Kidney glomerular epithelial cell (primary cell): ENCODE measurements around the gene A4GALT.
"Not testable (repeated sequence)": the region's sequence is repeated elsewhere in the genome, so short reads cannot be mapped to it uniquely, and the experiment has no call there.

ENCODE experiments used
- DNase-seq: peaks from one replicate; lab custom pipeline; 2025; lab: John Stamatoyannopoulos, UW

The A4GALT gene

DNA sequence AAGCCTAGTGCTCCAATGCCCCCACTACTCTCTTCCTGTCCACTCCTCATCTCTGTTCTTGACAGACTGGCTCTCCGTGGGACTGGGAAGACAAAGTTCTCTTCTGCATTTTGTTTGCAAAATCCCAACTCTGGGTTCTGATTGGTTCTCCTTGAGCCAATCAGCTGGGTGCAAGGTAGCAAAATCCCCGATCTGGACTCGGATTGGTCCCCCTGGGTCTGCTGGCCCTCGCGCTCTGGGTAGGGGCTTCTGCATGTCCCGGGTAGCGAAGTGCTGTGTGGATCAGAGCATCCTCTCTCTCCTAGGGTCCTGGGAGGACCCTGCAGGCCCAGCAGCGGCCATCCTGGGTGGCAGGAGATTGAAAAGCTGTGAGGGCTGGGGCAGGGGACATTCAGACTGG lies 22.3 kb upstream of the A4GALT start:
- DNase-seq = no peak

DNA sequence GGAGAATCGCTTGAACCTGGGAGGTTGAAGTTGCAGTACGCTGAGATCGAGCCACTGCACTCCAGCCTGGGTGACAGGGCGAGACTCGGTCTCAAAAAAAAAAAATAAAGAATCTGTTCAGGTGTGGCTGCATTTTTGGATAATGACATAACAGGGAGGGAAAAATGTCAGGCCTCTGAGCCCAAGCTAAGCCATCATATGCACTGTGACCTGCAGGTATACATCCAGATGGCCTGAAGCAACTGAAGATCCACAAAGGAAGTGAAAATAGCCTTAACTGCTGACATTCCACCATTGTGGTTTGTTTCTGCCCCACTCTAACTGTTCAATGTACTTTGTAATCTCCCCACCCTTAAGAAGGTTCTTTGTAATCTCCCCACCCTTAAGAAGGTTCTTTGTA lies 19.6 kb upstream of the A4GALT start:
- DNase-seq = not testable (repeated sequence)

DNA sequence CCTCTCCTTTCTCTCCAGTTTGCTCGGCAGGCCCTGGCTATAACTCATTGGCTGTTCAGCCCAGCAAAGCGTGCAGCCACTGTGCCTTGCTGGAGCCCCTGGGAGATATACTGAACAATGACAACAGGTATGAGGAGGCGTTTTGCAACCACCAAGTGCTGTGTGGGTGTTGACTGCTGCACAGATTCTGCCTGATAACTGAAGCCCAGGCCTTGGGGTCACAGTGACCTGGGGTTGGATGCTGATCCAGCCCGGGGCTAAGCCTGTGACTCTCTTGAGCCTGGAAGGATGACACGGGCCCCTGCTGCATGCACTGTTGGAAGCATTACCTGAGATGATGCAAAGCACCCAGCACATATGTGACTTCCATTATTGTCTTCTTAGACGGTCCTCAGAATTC lies 13.7 kb upstream of the A4GALT start:
- DNase-seq = no peak

DNA sequence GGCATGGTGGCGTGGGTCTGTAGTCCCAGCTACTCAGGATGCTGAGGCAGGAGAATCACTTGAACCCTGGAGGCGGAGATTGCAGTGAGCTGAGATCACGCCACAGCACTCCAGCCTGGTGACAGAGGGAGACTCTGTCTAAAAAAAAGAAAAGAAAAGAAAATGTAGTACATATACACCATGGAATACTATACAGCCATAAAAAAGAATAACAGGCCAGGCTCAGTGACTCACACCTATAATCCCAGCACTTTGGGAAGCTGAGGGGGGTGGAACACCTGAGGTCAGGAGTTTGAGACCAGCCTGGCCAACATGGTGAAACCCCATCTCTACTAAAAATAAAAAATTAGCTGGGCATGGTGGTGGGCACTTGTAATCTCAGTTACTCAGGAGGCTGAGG lies 12.7 kb upstream of the A4GALT start:
- DNase-seq = not testable (repeated sequence)

DNA sequence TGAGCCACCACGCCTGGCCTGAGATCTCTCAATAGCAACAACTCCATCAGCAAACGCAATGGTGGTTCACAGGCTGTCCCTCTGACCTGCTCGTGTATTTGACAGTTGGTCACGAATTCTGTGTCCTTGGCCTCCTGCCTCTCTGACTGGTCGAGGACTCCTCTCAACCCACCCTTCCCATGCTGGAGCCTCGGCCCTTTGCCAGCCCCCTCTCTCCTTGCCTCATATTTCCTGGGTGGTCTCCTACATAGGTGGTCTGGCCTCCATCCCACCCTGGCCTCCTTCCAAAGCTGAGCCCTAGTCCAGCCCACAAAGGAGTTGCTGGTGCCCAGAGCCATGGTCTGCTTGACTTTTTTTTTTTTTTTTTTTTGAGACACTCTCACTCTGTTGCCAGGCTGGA lies 11.4 kb upstream of the A4GALT start:
- no peak for DNase-seq

DNA sequence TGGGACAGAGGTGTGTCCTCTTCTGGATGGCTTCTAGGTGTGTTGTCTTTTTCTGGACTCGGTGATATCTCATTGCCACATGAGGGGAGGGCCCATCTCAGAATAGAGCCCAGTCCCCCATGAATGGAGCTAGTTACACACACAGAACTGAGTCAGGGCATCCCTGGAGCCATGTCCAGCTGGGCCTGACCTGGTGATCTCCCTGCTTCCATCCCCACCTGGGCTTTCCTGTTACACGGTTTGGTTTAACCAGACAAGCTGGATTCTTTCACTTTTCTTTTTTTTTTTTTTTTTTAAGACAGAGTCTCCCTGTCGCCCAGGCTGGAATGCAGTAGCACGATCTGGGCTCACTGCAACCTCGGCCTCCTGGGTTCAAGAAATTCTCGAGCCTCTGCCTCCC lies 6.1 kb upstream of the A4GALT start:
- no peak for DNase-seq

DNA sequence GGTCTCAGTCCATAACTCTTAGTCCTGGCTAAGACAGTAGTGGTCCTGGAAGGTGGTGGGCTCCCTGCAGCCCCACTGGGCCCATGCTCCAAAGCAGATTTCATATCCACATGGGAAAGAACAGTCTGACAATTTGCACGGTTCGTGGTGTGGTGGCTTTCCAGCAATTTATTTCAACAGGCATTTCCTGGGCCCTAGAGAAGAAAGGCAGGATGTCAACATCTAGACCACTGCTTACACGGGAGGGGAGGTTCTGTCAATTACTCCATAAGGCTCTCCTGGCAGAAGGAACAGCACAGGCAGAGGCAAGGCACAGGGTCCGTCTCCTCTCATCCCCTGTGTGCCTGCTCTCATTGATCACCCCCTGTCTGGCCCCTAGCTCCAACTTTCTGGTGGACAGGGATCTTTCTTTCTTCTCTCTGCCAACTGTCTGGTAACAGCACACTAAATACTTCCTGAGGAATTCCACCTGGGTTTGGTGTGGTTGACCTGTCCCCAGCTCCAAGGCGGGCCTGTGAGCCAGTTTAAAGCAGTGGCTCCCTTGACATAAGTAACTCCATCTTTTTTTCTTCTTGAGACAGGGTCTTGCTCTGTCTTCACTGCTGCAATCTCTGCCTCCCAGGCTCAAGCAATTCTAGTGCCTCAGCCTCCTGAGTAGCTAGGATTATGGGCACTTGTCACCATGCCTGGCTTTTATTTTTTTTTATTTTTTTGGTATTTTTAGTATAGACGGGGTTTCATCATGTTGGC lies 5.1 kb upstream of the A4GALT start:
- no peak for DNase-seq

DNA sequence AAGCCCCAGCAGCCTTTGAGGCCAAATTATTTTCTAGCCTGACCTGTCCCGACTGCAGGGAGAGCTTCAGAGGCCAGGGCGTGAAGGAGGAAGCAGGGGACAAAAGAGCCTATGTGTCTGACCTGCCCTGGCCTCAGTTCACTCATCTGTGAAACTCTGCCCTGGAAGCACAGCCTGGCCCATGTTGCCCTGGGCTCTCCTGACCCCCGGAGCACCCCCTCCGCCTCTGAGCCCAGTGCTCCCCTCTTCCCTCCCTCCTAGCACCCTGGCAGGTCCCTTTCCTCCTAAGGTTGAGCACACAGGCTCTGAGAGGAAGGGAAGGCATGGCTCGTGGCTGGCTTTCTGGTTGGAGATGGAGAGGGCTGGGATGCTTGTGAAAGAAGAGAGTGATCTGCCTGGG lies 3.4 kb upstream of the A4GALT start:
- no peak for DNase-seq

DNA sequence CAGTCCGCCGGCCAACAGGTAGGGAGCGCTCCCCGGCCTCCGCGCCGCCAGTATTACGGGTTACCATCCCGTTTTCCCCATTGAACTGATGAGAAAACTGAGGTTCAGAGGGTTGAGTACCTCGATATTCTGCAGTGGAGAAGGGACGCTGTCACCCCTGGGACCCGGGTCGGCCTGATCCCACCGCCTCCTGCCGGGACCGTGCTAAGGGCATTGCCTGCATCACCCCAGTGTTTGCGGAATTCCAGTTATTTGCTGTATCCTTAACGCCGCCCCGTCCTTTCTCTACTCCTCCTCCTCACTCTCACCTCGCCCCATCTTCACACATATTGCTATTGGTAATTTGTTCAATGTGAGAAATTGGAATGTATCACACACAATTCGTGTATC lies 370 bp upstream of the A4GALT start:
- peak; percentile 6 for DNase-seq

DNA sequence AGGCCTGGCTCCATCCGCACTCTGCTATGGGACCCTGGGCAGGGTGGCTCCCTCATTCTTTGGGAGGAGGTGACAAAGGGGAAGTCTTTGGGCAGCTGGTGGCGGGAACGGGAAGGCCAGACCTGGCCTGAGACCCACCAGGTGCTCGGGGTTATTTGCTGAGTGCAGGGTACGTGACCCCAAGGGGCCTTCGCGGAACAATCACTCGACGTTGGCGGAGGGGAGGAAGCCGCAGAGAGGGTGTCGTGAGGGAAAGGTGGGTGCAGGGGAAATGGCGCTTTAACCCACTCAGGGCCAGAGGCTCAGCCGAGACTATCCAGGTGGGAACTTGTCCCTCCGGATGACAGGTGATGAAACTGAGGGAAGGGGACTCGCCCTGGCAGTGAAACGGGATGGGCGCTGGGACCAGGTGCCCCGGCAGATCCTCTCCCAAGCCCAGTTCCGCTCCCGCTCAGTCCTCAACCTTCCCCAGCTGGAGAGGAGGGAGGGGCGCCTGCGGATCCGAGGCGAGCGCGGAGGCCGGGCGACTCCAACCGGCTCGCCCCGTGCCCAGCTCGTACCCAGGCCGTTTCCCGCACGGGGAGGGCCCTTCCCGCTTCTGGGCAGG lies 911 bp downstream of the A4GALT start:
- no peak for DNase-seq

DNA sequence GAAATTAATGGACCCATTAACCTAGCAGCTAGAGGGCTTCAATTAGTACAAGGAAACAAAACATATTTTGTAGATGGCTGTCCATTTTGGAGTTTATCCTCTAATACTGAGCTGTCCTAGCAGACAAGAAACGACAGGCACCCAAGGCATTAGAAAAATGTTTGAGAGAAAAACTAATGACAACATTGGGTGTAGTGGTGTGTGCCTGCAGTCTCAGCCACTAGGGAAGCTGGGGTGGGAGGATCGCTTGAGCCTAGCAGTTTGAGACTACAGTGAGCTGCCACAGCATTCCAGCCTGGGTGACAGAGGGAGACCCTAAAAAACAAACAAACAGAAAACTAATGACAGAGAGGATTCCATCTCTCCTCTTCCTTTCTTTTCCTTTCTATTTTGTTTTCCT lies 1.5 kb downstream of the A4GALT start:
- DNase-seq = no peak

DNA sequence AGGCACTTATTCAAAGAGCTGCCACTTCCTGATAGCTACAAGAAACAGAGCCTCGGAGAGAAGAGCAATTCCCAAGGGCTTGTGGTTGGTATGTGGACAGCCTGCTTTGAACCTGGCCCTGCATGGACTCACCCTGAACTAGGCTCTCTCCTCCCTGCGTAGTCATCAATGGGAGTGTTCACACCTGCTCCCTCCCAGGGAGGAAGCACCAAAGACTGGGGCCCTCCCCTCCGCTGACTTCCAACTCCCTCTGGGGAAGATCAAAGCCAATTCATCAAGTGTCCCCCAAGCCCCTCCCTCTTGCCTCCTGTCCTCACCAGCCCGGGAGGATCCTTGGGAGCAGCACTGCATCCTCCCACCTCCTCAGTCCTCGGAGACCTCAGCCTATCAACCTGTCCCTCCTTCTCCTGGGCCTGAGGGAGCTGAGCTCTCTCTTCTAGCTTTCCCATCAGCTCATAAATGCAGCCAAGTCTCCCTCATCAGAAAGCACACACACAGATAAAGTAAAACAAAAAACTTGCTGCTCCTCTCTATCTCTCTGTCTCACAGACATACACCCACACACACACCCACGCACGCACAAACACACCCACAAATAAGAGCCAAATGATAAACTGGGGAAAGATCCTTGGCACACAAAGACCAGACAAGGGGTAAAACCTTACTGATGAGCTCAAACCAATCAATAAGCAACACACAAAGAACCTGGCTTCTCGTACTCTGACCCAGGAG lies 3.3 kb downstream of the A4GALT start:
- peak; percentile 25 for DNase-seq

DNA sequence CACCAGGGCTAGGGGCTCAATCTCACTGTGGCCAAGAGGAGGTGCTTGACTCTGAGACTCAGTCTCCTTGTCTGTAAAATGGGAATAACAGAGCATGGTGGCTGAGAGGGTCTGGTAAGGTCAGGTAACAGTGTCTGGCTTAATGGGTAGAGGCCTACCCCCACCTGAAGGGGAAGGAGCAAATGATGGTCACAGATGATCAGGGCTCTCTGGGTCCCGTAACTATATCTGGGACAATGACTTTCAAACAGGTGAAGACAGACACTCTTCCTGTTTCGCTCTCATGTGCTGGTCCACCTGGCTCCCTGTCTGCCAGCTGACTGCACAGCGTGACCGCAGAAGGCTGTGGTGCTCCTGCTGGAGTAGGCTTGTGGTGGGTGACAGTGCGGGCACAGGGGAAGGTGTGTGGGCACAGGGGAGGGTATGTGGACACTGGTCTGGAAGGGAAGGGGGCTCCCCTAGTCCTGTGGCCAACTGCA lies 4.0 kb downstream of the A4GALT start:
- no peak for DNase-seq

DNA sequence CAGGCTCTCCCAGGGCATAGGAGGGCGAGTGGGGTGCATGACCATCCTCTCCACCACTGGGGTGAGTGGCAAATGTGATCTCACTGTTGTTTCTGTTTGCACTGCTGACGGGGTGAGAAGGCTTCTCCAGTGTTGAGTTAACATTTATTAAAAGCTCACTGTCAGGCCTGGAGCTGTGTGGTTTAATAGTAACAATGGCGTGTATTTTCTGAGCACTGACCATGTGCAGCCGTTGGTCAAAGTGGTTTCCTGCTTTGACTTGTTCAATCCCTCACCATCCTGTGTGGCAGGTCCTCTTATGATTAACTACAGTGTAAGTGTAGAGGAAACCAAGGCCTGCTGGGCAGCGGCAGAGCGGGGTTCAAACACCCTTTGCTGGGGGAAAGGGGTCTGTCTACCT lies 4.4 kb downstream of the A4GALT start:
- DNase-seq = no peak

DNA sequence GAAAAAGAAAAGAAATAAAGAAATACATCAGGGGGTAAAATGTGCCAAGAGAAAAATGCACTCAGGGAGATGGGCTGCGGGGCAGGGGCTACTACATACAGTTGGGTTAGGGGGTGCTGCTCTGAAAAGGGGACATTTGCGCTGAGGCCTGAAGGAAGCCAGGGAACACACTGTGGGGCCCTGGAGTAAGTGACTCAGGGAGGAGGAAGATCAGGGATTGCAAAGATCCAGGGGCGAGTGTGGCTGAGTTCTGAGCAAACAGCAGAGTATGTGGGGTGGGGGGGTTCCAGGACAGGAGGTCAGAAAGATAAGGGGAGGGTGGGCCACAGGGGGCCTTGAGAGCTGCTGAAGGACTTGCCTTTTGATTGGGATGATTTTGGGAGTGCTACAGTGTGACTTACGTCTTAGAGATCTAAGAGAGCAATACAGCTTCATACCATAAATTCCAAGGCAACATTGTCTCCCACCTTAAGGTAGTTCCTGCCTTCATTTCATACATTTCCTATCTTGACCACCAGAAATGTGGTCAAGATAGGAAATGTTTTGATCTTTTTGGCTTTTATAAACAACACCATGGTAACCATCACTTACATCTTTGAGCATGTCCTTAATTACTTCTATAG lies 5.8 kb downstream of the A4GALT start:
- DNase-seq = no peak

DNA sequence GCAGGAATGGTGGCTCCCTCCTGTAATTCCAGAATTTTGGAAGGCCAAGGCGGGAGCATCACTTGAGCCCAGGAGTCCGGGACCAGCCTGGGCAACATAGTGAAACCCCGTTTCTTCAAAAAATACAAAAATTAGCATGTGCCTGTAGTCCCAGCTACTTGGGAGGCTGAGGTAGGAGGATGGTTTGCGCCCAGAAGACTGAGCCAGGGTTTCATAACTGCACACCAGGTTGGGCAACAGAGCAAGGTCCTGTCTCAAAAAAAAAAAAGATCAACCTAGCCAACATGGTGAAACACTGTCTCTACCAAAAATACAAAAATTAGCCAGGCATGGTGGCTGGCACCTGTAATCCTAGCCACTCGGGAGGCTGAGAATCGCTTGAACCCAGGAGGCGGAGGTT lies 6.4 kb downstream of the A4GALT start:
- no peak for DNase-seq

DNA sequence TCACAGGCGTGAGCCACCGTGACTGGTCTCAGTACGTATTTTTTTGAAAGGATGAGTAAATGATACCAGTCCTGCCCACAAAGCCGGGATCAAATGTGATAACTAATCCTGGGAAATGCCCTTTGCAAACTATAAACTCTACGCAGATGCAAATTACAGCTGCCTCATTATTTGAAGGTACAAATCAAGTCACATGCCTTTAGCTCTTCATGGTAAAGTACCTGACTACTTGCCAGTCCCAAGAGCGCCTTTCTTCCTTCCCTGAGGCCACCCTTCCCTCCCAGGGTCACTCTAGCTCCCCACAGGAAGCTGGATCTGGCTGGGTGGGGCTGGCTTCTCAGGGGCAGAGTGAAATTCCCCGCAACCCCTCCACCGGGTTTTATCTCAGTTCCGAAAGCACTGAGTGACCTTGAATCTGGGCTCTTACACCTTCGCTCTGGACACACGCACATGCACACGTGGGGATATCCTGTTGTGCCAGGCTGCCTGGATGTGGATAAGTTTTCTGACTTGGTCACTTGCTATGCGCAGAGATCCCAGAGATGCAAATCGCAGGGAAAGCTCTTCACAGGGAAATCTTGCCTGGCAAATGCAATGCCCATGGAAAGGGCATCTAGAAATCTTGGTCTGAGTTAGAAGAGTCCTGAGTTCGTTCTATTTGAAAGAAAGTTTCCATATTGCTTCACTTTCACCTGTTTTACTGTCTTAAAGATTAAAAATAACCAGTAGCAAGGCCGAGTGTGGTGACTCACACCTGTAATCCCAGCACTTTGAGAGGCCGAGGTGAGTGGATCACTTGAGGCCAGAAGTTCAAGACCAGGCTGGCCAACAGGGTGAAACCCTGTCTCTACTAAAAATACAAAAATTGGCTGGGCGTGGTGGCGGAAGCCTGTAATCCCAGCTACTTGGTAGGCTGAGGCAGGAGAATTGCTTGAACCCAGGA lies 8.5 kb downstream of the A4GALT start:
- peak; percentile 5 for DNase-seq

DNA sequence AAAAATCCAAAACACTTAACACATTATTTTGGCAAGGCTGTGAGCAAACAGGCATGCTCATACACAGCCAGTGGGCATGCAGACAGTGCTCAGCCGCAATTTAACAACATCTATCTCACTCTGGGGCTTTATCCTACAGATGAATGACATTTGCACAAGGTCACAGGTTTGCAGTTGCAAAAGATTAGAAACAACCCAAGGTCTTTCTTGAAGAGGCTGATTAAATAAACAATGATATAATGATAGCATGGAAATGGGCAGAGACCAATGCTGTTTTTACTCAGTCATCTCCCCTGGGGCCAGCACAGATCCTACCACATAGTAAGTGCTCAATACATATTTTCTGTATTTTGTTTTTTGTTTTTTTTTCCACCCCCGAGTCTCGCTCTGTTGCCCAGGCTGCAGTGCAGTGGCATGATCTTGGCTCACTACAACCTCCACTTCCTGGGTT lies 9.4 kb downstream of the A4GALT start:
- no peak for DNase-seq

DNA sequence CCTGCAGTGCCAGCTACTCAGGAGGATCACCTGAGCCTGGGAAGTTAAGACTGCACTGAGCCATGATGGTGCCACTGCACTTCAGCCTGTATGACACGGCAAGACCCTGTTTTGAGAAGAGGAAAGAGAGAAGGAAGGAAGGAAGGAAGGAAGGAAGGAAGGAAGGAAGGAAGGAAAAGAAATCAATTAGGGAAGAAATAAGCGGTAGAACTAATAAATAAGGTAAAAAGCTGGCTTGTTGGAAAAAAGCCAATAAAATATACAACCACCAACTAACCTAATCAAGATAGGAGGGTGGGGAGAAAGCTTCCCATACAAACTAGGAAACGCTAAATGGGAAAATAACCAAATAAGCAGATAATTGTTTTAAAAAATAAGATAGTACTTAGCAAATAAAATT lies 12.3 kb downstream of the A4GALT start:
- no peak for DNase-seq

DNA sequence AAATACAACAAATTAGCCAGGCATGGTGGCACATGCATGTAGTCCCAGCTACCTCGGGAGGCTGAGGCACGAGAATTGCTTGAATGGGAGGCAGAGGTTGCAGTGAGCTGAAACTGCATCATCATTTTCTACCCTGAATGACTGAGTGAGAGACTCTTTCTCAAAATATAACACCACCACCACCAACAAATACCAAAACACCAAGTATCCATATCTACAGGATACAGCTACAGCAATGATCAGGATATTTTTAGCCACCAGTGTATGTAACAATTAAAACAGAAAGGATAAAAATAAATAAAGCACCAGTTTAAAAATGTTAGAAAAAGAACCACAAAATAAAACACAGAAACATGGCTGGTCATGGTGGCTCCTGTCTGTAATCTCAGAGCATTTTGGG lies 13.2 kb downstream of the A4GALT start:
- no peak for DNase-seq

DNA sequence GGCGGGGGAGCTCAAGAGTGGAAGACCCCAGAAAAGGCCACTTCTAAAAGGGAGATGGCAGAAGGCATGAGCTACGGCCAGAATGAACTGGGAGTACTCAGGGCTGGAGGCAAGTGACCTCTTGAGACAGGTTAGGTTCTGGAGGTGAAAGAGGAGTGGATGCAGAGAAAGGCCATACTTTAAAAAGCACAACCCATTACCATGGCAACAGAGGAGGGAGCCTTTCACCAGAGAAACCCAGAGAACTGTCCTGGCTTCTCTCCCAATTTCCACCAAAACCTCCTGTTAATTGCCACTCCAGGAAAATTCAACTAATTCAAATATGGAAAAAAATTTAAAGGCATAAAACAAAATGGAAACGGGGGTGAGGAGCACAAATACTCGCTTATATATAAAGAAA lies 15.8 kb downstream of the A4GALT start:
- no peak for DNase-seq

DNA sequence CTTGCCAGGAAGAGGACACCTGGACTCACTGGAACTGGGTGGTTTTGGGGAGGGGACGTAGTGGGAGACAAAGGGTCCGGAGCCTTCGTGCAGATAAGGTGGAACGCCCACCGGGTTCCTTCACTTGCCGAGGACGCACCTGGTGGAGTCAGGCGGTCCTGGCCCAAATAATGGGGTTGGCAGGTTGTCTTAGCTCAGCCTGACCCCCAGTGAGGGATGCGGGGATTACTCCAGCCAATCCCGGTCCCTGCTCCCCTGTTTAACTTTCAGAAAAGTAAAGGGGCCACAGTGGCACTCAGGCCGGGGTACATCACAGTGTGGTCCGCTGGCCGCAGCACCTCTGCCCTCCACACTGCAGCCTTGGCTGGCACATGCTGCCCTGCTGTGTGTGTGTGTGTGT lies 18.0 kb downstream of the A4GALT start:
- no peak for DNase-seq
